Ishikawa (cell line): ENCODE measurements around the gene UTF1.

ENCODE experiments used
- CEBPB ChIP-seq: IDR thresholded peaks from 2 replicates; pipeline ENCODE4 v1.6.1; 2012
- CREB1 ChIP-seq: IDR thresholded peaks from 2 replicates; pipeline ENCODE4 v1.6.1; 2012; ENCODE audit warnings: low read depth
- EGR1 ChIP-seq: IDR thresholded peaks from 2 replicates; pipeline ENCODE4 v1.6.1; 2012
- EP300 ChIP-seq: IDR thresholded peaks from 2 replicates; pipeline ENCODE4 v1.6.1; 2012; ENCODE audit warnings: borderline replicate concordance
- FOXM1 ChIP-seq: IDR thresholded peaks from 2 replicates; pipeline ENCODE4 v1.6.1; 2012; ENCODE audit warnings: low read depth, borderline replicate concordance
- MAX ChIP-seq: IDR thresholded peaks from 2 replicates; pipeline ENCODE4 v1.6.1; 2012
- NFIC ChIP-seq: IDR thresholded peaks from 2 replicates; pipeline ENCODE4 v1.6.1; 2012
- RAD21 ChIP-seq: IDR thresholded peaks from 2 replicates; pipeline ENCODE4 v1.6.1; 2012; ENCODE audit warnings: low read depth
- REST ChIP-seq: IDR thresholded peaks from 2 replicates; pipeline ENCODE4 v1.6.1; 2012; ENCODE audit warnings: low read depth, mild to moderate bottlenecking
- TAF1 ChIP-seq: IDR thresholded peaks from 2 replicates; pipeline ENCODE4 v1.6.1; 2012; ENCODE audit warnings: low read depth, mild to moderate bottlenecking
- TCF12 ChIP-seq: IDR thresholded peaks from 2 replicates; pipeline ENCODE4 v1.6.1; 2012; ENCODE audit warnings: low read depth
- TEAD4 ChIP-seq: IDR thresholded peaks from 2 replicates; pipeline ENCODE4 v1.6.1; 2012
- USF1 ChIP-seq: IDR thresholded peaks from 2 replicates; pipeline ENCODE4 v1.6.1; 2012
- YY1 ChIP-seq: IDR thresholded peaks from 2 replicates; pipeline ENCODE4 v1.6.1; 2012; ENCODE audit warnings: low read depth
- ZBTB7A ChIP-seq: IDR thresholded peaks from 2 replicates; pipeline ENCODE4 v1.6.1; 2012; ENCODE audit warnings: low read depth

Gene UTF1

GRCh38 chr10:133279326-133280226 is 49.6 kb downstream of the UTF1 start:
- TF ChIP-seq MAX (no peak), NFIC (no peak), FOXM1 (no peak), REST (no peak), ZBTB7A (no peak), TAF1 (no peak), CREB1 (no peak), EGR1 (no peak), TEAD4 (no peak), YY1 (no peak)

- TF ChIP-seq YY1: no peak
- no peak for TF ChIP-seq CREB1
- no peak for TF ChIP-seq RAD21
- TF ChIP-seq CEBPB: no peak
- no peak for TF ChIP-seq ZBTB7A
- no peak for TF ChIP-seq MAX
- no peak for TF ChIP-seq TAF1
- TF ChIP-seq TEAD4: no peak
- TF ChIP-seq FOXM1: no peak
These were observed 50.5 kb downstream of the UTF1 start for GRCh38 chr10:133280391-133281059.

- TF ChIP-seq EGR1 (no peak), CREB1 (no peak), USF1 (no peak), EP300 (no peak), TCF12 (no peak)
These were observed 51.1 kb downstream of the UTF1 start for GRCh38 chr10:133281084-133281483.
